ENCODE data around the gene CRYBA2.

The CRYBA2 gene

GRCh38 chr2:218983263-218983933 is 9.8 kb downstream of the CRYBA2 start:
- no peaks in the 10 kb centered on the region for H3K36me3 ChIP-seq (ENCODE audit: control insufficient read depth in 4 of 4, insufficient read depth in 4 of 4, low read length in 3 of 4)
- WGBS (ENCODE audit: insufficient coverage): 8% methylated on average over 23 of the region's 23 CpGs
- H3K27ac ChIP-seq (ENCODE audit: insufficient read depth in 1 of 2, low read depth in 1 of 2, low read length in 2 of 2, poor library complexity in 1 of 2, severe bottlenecking in 2 of 2): no peak overlapping the region
- ChIA-PET POLR2A (no interaction called here), CTCF (interaction anchor here (1.3 to 5.6 kb wide), 6 partner anchors 9 to 171 kb away, joined by 3 to 48 read pairs (median 13); partner anchors contain the start of gene CRYBA2)
- DNase-seq: peak in 2 of 3 donors; percentile 53 to 60
- H3K27me3 ChIP-seq (replicated peaks in 2 of 5; ENCODE audit: control insufficient read depth in 4 of 5, insufficient read depth in 5 of 5, low read length in 4 of 5): peaks cover 0 to 93% (median 45%) of the 10 kb centered on the region in 5 experiments
- H3K9me3 ChIP-seq (ENCODE audit: control extremely low read depth in 1 of 5, control insufficient read depth in 4 of 5, insufficient read depth in 2 of 5, low read depth in 1 of 5, low read length in 4 of 5): no peaks in the 10 kb centered on the region
- peaks cover 0 to 50% (median 27%) of the 10 kb centered on the region in 4 experiments for H3K4me1 ChIP-seq (ENCODE audit: control extremely low read depth in 1 of 4, control insufficient read depth in 4 of 4, insufficient read depth in 4 of 4, low read length in 3 of 4)
- H3K4me3 ChIP-seq (ENCODE audit: control insufficient read depth in 1 of 7, extremely low read depth in 1 of 7, insufficient read depth in 4 of 7, low read depth in 2 of 7, low read length in 6 of 7): no peak overlapping the region

- no peak for DNase-seq
- CTCF ChIA-PET: interaction anchor here (1.0 to 5.6 kb wide), 10 partner anchors 10 to 172 kb away, joined by 3 to 48 read pairs (median 6); partner anchors contain the start of gene CRYBA2
- no peaks in the 10 kb centered on the region for H3K36me3 ChIP-seq (ENCODE audit: control insufficient read depth in 4 of 4, insufficient read depth in 4 of 4, low read length in 3 of 4)
- peaks cover 0 to 50% (median 27%) of the 10 kb centered on the region in 4 experiments for H3K4me1 ChIP-seq (ENCODE audit: control extremely low read depth in 1 of 4, control insufficient read depth in 4 of 4, insufficient read depth in 4 of 4, low read length in 3 of 4)
- POLR2A ChIA-PET: interaction anchor here (0.8 kb wide), 1 partner anchor 13 kb away, joined by 3 read pairs; no protein-coding TSS in a partner anchor
- no peaks in the 10 kb centered on the region for H3K9me3 ChIP-seq (ENCODE audit: control extremely low read depth in 1 of 5, control insufficient read depth in 4 of 5, insufficient read depth in 2 of 5, low read depth in 1 of 5, low read length in 4 of 5)
- peaks cover 2 to 92% (median 41%) of the 10 kb centered on the region in 5 experiments for H3K27me3 ChIP-seq (replicated peaks in 2 of 5; ENCODE audit: control insufficient read depth in 4 of 5, insufficient read depth in 5 of 5, low read length in 4 of 5)
- WGBS (ENCODE audit: insufficient coverage): 9% methylated on average over 27 of the region's 28 CpGs
- H3K27ac ChIP-seq (ENCODE audit: insufficient read depth in 1 of 2, low read depth in 1 of 2, low read length in 2 of 2, poor library complexity in 1 of 2, severe bottlenecking in 2 of 2): no peak overlapping the region
- H3K4me3 ChIP-seq (ENCODE audit: control insufficient read depth in 1 of 7, extremely low read depth in 1 of 7, insufficient read depth in 4 of 7, low read depth in 2 of 7, low read length in 6 of 7): peak overlapping the region in 2 of 7 experiments; percentile 36 to 42
Measured at GRCh38 chr2:218982586-218983262, 10.5 kb downstream of the CRYBA2 start.

- Histone ChIP-seq H3K4me3 (ENCODE audit: control insufficient read depth in 1 of 7, extremely low read depth in 1 of 7, insufficient read depth in 4 of 7, low read depth in 2 of 7, low read length in 6 of 7) (peak overlapping the region in 5 of 7 experiments; percentile 4 to 46 (median 36)), H3K4me1 (ENCODE audit: control extremely low read depth in 1 of 4, control insufficient read depth in 4 of 4, insufficient read depth in 4 of 4, low read length in 3 of 4) (peaks cover 0 to 50% (median 27%) of the 10 kb centered on the region in 4 experiments), H3K27ac (ENCODE audit: insufficient read depth in 1 of 2, low read depth in 1 of 2, low read length in 2 of 2, poor library complexity in 1 of 2, severe bottlenecking in 2 of 2) (no peak overlapping the region), H3K36me3 (ENCODE audit: control insufficient read depth in 4 of 4, insufficient read depth in 4 of 4, low read length in 3 of 4) (no peaks in the 10 kb centered on the region), H3K27me3 (replicated peaks in 2 of 5; ENCODE audit: control insufficient read depth in 4 of 5, insufficient read depth in 5 of 5, low read length in 4 of 5) (peaks cover 2 to 92% (median 37%) of the 10 kb centered on the region in 5 experiments), H3K9me3 (ENCODE audit: control extremely low read depth in 1 of 5, control insufficient read depth in 4 of 5, insufficient read depth in 2 of 5, low read depth in 1 of 5, low read length in 4 of 5) (no peaks in the 10 kb centered on the region)
- WGBS (ENCODE audit: insufficient coverage): under 1% methylated on average over 65 of the region's 69 CpGs
- CTCF ChIA-PET: interaction anchor here (0.9 to 5.6 kb wide), 12 partner anchors 10 to 173 kb away, joined by 3 to 48 read pairs (median 4); partner anchors contain the start of gene CRYBA2
- POLR2A ChIA-PET: interaction anchor here (0.8 kb wide), 1 partner anchor 14 kb away, joined by 3 read pairs; no protein-coding TSS in a partner anchor
- DNase-seq: peak; percentile 32 to 71 (median 67)
Measured at GRCh38 chr2:218981881-218982585, 11.2 kb downstream of the CRYBA2 start.

DNA sequence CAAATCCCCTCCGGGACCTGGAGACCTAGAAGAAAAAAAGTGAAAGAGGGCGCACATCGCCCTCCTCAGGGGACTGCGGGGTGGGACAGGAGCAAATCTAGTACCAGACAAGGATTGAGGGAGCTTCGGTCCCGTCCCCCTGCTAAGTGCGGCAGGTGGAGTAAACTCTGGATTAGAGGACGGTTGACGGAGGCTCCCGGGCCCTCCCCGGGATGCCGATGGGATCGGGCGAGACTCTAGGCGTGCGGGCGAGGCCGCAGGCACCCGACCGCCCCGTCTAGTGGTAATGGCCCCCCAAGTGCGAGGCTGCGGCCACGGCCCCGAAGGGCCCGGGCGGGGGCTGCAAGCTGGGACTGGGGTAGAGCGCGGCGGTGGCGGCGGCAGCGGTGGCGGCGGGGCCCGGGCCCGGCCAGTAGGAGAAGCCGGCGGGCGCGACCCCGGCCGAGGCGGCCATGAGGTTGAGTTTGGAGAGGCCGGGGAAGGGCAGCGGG is 11.8 kb downstream of the CRYBA2 start:
- Histone ChIP-seq H3K9me3 (ENCODE audit: control extremely low read depth in 1 of 5, control insufficient read depth in 4 of 5, insufficient read depth in 2 of 5, low read depth in 1 of 5, low read length in 4 of 5) (no peaks in the 10 kb centered on the region), H3K27me3 (replicated peaks in 2 of 5; ENCODE audit: control insufficient read depth in 4 of 5, insufficient read depth in 5 of 5, low read length in 4 of 5) (peaks cover 4 to 92% (median 36%) of the 10 kb centered on the region in 5 experiments), H3K4me1 (ENCODE audit: control extremely low read depth in 1 of 4, control insufficient read depth in 4 of 4, insufficient read depth in 4 of 4, low read length in 3 of 4) (peaks cover 0 to 50% (median 27%) of the 10 kb centered on the region in 4 experiments), H3K27ac (ENCODE audit: insufficient read depth in 1 of 2, low read depth in 1 of 2, low read length in 2 of 2, poor library complexity in 1 of 2, severe bottlenecking in 2 of 2) (no peak overlapping the region), H3K4me3 (ENCODE audit: control insufficient read depth in 1 of 7, extremely low read depth in 1 of 7, insufficient read depth in 4 of 7, low read depth in 2 of 7, low read length in 6 of 7) (peak overlapping the region in 3 of 7 experiments; percentile 36 to 46 (median 42)), H3K36me3 (ENCODE audit: control insufficient read depth in 4 of 4, insufficient read depth in 4 of 4, low read length in 3 of 4) (no peaks in the 10 kb centered on the region)
- ChIA-PET POLR2A (no interaction called here), CTCF (interaction anchor here (0.9 to 5.6 kb wide), 14 partner anchors 8 to 173 kb away, joined by 3 to 48 read pairs (median 6); partner anchors contain the start of genes CRYBA2 and WNT6)
- peak in 1 of 3 donors; percentile 44 for DNase-seq
- 1% methylated on average over 24 of the region's 46 CpGs for WGBS (ENCODE audit: insufficient coverage)

DNA sequence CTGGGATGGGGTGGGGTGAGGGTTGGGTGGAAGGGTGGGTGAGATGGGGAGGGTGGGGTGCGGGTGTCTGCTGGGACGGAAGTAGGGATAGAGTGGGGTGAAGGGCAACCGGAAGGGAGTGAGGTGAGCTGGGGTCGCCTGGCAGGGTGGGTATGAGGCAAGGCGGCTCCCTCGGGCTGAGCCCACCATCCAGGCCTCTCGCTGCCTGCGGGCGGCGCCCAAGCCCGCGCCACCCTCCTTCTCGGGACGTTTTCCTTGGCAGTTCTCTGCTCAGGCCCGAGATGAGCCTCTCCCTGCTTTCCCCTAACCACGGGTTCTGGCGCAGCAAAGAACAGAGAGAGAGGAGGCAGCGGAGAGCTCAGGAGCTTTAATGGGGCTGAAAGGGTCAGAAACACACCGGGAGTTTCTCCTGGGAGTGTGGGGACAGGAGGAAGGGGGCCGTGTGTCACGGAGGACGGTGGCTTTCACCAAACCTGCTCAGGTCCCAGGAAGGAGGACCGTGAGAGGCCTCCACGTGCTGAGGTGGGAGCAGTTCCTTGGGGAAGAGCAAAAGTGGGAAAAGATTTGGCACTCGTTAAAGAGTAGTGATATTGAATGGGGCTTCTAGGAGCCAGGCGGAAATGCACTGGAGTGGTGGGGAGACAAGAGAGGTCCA is 12.4 kb downstream of the CRYBA2 start:
- CTCF ChIA-PET: interaction anchor here (0.6 to 5.6 kb wide), 28 partner anchors 9 to 179 kb away, joined by 3 to 48 read pairs (median 5); partner anchors contain the start of genes CRYBA2 and WNT6
- Histone ChIP-seq H3K4me3 (ENCODE audit: control insufficient read depth in 1 of 7, extremely low read depth in 1 of 7, insufficient read depth in 4 of 7, low read depth in 2 of 7, low read length in 6 of 7) (peak overlapping the region in 3 of 7 experiments; percentile 4 to 42 (median 36)), H3K36me3 (ENCODE audit: control insufficient read depth in 4 of 4, insufficient read depth in 4 of 4, low read length in 3 of 4) (no peaks in the 10 kb centered on the region), H3K27me3 (replicated peaks in 2 of 5; ENCODE audit: control insufficient read depth in 4 of 5, insufficient read depth in 5 of 5, low read length in 4 of 5) (peaks cover 9 to 92% (median 35%) of the 10 kb centered on the region in 5 experiments), H3K4me1 (ENCODE audit: control extremely low read depth in 1 of 4, control insufficient read depth in 4 of 4, insufficient read depth in 4 of 4, low read length in 3 of 4) (peaks cover 0 to 50% (median 27%) of the 10 kb centered on the region in 4 experiments), H3K9me3 (ENCODE audit: control extremely low read depth in 1 of 5, control insufficient read depth in 4 of 5, insufficient read depth in 2 of 5, low read depth in 1 of 5, low read length in 4 of 5) (no peaks in the 10 kb centered on the region), H3K27ac (ENCODE audit: insufficient read depth in 1 of 2, low read depth in 1 of 2, low read length in 2 of 2, poor library complexity in 1 of 2, severe bottlenecking in 2 of 2) (no peak overlapping the region)
- POLR2A ChIA-PET: no interaction called here
- DNase-seq: no peak
- 3% methylated on average over 17 of the region's 26 CpGs for WGBS (ENCODE audit: insufficient coverage)
